Astrocyte of the cerebellum (primary cell): ENCODE data around the gene SEC24D.

Source experiments
- DNase-seq: peaks from one replicate; pipeline ENCODE4 v3.0.0-alpha.2; 2011; ENCODE audit warnings: low read depth
- H3K4me3 ChIP-seq: 2 replicates; pipeline ENCODE4 v1.5.1; 2011; ENCODE audit warnings: mild to moderate bottlenecking, low read depth, low read length, moderate library complexity
- CTCF ChIP-seq: IDR thresholded peaks from 2 replicates; pipeline ENCODE4 v1.5.1; 2012; ENCODE audit warnings: low read length, low read depth, moderate library complexity, mild to moderate bottlenecking; ENCODE audit errors: missing control alignments
- in situ Hi-C: cut with HindIII; loops from 2 replicates; pipeline ENCODE4 v1.10.0; 2017; ENCODE audit warnings: low sequenced_read_pairs

Gene SEC24D

GRCh38 chr4:118721752-118722151, 114.2 kb downstream of the SEC24D start:
- no peak for DNase-seq
- H3K4me3 ChIP-seq, result no peak overlapping the region
- in situ Hi-C loops, result no loop called here
- TF ChIP-seq CTCF, result no peak

GRCh38 chr4:118718511-118719170, 117.3 kb downstream of the SEC24D start:
- TF ChIP-seq CTCF, result no peak
- in situ Hi-C loops, result no loop called here
- DNase-seq, result no peak
- H3K4me3 ChIP-seq, result no peak overlapping the region

- DNase-seq, result no peak
- no peak for TF ChIP-seq CTCF
- in situ Hi-C loops, result no loop called here
- no peak overlapping the region for H3K4me3 ChIP-seq
Measured at GRCh38 chr4:118716304-118716703, 119.6 kb downstream of the SEC24D start.

GRCh38 chr4:118714682-118715081, 121.2 kb downstream of the SEC24D start:
- no peak overlapping the region for H3K4me3 ChIP-seq
- no peak for TF ChIP-seq CTCF
- in situ Hi-C loops, result no loop called here
- no peak for DNase-seq

- TF ChIP-seq CTCF, result no peak
Measured at GRCh38 chr4:118712872-118713271, 123.1 kb downstream of the SEC24D start.

GRCh38 chr4:118711052-118711451, 124.9 kb downstream of the SEC24D start:
- no peak overlapping the region for H3K4me3 ChIP-seq
- in situ Hi-C loops, result no loop called here
- DNase-seq, result no peak
- no peak for TF ChIP-seq CTCF

More at GRCh38 chr4:118712872-118713271, 123.1 kb downstream of the SEC24D start:
- no peak overlapping the region for H3K4me3 ChIP-seq
- DNase-seq, result no peak
- in situ Hi-C loops, result no loop called here

GRCh38 chr4:118703118-118703517, 132.8 kb downstream of the SEC24D start:
- in situ Hi-C loops, result no loop called here
- no peak for DNase-seq
- TF ChIP-seq CTCF, result no peak
- H3K4me3 ChIP-seq, result no peak overlapping the region
